HG03097 (cell line): Measurements from ENCODE around the gene CDC123.
A peak's percentile ranks its signal among the peaks of the same experiment; 100 is the strongest.
"Not testable (repeated sequence)": the region's sequence is repeated elsewhere in the genome, so short reads cannot be mapped to it uniquely, and the experiment has no call there.

ENCODE experiments used
- ATAC-seq: cut with Tn5 transposase; IDR thresholded peaks from one replicate; pipeline ENCODE4 v1.9.1; 2021; ENCODE audit not compliant: unreplicated experiment, low FRiP score

Gene CDC123

DNA sequence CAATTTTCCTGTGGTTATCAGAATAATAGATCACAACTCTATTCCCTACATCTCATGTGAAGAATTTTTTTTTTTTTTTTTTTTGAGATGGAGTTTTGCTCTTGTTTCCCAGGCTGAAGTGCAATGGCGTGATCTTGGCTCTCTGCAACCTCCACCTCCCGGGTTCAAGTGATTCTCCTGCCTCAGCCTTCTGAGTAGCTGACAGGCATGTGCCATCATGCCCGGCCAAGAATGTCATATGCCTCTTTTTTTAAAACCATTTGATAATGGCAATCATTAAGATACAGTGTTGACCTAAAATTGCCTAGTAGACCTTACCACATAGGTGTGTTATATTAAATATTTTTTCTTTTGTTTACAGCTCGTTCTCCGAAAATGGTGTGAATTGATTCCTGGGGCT lies 38.7 kb downstream of the CDC123 start:
- ATAC-seq = not testable (repeated sequence)

DNA sequence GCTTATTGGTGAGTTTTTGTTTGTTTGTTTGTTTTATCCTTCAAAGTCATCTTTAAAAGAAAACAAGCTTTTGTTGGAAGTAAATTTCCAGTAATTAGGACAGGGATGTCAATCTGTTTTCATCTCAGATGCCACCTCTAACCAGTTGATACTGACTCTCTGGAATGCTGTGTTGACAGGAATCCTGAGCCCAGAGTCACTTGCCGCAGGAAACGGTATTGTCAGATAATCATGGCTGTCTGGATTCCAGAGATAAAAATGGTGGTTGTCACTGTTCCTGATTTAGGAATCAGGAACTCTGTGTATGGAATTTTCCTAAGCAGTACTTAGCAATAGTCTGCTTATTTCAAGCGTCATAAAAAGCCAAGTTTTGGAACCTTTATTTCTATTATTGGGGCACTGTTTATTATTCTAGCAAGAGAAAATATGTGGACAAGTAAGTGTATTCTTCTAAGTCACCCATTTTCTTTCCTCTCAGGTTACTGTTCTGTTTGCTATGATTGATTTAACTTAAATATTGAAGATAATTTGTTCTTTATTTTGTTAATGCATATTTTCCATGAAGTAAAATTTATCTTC lies 39.2 kb downstream of the CDC123 start:
- ATAC-seq = no peak

- ATAC-seq = no peak
Observed at GRCh38 chr10:12235796-12236195, 39.8 kb downstream of the CDC123 start.

DNA sequence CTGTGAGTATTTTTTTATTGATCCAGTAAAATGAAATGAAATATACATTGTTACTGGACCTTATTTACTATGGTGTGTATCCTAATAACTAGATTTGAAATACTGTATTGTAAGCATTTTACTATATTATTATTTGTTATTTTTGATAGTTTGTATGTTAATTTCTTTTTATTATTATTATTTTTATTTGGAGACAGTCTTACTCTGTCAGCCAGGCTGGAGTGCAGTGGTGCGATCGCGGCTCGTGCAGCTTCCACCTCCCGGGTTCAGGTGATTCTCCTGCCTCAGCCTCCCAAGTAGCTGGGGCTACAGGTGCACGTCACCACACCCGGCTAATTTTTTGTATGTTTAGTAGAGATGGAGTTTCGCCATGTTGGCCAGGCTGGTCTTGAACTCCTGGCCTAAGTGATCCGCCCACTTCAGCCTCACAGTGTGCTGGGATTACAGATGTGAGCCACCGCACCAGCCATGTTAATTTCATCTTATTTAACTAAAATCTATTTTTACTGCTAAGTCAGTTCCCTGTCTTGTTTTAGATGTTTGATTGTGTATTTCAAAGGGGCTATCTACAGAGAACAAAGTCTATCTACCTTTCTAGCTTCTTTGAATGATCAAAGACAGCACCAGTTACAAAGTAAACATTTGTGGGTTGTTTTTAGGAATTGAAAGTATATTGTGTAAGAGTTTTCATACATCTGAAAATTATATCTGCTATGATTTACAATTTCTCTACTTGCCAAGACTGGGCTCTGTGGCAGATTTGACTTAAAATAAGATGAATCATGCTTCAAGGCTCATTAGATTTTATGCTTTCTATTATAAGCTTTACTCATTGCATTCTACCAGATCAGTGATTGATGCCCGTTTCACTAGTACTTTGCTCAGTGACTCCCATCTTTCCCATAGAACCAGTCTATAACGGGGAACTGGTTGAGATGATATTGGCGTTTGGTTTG lies 41.6 kb downstream of the CDC123 start:
- no peak for ATAC-seq

- no peak for ATAC-seq
Observed at GRCh38 chr10:12238821-12239220, 42.8 kb downstream of the CDC123 start.

GRCh38 chr10:12241810-12242529 lies 46.0 kb downstream of the CDC123 start:
- no peak for ATAC-seq

- ATAC-seq = no peak
Observed at GRCh38 chr10:12243864-12244620, 48.1 kb downstream of the CDC123 start.

GRCh38 chr10:12250181-12250580 lies 54.2 kb downstream of the CDC123 start:
- no peak for ATAC-seq

DNA sequence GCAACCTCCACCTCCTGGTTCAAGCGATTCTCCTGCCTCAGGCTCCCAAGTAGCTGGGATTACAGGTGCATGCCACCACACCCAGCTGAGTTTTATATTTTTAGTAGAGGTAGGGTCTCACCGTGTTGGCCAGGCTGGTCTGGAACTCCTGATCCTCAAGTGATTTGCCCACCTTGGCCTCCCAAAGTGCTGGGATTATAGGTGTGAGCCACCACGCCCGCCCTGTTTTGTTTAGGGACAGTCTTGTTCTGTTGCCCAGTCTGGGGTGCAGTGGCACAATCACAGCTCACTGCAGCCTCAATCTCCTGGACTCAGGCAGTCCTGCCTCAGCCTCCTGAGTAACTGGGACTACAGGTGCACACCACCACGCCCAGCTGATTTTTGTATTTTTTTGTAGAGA lies 54.7 kb downstream of the CDC123 start:
- ATAC-seq = not testable (repeated sequence)

GRCh38 chr10:12251581-12251980 lies 55.6 kb downstream of the CDC123 start:
- ATAC-seq = no peak

GRCh38 chr10:12252882-12253546 lies 57.0 kb downstream of the CDC123 start:
- ATAC-seq = no peak

- no peak for ATAC-seq
Observed at GRCh38 chr10:12255048-12255447, 59.1 kb downstream of the CDC123 start.

DNA sequence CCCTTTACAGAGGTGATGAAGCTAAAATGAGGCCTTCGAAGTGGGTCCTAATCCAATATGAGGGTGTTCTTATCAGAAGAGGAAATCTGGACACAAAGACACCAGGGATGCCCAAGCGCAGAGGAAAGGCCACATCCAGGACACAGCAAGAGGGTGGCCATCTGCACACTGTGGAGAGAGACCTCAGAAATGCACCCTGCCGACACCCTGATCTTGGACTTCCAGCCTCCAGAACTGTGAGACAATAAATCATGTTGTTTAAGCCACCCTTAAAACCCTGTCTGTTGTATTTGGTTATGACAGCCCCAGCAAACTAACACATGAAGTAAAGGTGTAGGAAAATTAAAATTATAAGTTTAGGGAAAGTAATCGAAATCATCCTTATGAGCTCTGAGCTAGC lies 64.0 kb downstream of the CDC123 start:
- no peak for ATAC-seq

GRCh38 chr10:12262278-12262981 lies 66.4 kb downstream of the CDC123 start:
- no peak for ATAC-seq

- peak; percentile 78 for ATAC-seq
Observed at GRCh38 chr10:12264204-12264940, 68.4 kb downstream of the CDC123 start.

GRCh38 chr10:12269056-12269455 lies 73.1 kb downstream of the CDC123 start:
- no peak for ATAC-seq

DNA sequence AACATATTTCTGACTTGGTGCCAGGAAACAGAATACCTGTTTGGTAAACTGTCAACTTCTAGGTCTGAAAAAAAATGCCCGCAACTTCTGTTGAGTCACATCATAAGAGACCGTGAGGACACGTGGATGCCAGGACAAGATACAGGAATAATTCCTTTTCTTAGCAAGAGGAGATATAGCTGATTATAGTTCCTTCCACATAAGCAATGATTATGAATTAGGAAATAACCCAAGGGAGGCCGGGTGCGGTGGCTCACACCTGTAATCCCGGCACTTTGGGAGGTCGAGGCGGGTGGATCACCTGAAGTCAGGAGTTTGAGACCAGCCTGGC lies 75.2 kb downstream of the CDC123 start:
- no peak for ATAC-seq

DNA sequence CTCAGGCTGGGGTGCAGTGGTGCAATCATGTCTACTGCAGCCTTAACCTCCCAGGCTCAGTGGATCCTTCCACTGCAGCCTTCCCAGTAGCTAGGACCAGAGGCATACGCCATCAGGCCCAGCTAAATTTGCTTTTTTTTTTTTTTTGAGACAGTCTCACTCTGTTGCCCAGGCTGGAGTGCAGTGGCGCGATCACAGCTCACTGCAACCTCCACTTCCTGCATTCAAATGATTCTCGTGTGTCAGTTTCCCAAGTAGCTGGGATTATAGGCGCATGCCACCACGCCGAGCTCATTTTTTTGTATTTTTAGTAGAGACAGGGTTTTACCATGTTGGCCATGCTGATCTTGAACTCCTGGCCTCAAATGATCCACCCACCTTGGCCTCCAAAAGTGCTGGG lies 81.9 kb downstream of the CDC123 start:
- ATAC-seq = not testable (repeated sequence)

- ATAC-seq = no peak
Observed at GRCh38 chr10:12279281-12279680, 83.3 kb downstream of the CDC123 start.
